NOMO-1 treated with dmso at 0.1 percent for 144 hours (cell line): ENCODE measurements around the gene SESTD1.
"Not testable (repeated sequence)": the region's sequence is repeated elsewhere in the genome, so short reads cannot be mapped to it uniquely, and the experiment has no call there.

Experiments
- DNase-seq: peaks from one replicate; lab custom pipeline; 2025; ENCODE audit not compliant: unreplicated experiment; lab: John Stamatoyannopoulos, UW

SESTD1 gene

DNA sequence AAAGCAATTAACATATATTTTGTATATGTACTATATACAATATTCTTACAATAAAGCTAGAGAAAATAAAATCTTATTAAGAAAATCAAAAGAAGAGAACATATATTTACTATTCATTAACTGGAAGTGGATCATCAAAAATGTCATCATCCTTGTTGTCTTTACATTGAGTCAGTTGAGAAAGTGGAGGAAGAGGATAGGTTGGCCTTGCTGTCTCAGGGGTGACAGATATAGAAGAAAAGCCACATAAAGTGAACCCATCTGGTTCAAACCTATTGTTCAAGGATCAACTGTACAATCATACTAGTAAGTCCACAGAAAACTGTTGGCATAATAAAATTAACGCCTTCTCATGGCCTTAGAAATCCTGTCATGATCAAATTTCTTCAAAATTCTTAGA is 26.6 kb downstream of the SESTD1 start:
- DNase-seq: no peak

DNA sequence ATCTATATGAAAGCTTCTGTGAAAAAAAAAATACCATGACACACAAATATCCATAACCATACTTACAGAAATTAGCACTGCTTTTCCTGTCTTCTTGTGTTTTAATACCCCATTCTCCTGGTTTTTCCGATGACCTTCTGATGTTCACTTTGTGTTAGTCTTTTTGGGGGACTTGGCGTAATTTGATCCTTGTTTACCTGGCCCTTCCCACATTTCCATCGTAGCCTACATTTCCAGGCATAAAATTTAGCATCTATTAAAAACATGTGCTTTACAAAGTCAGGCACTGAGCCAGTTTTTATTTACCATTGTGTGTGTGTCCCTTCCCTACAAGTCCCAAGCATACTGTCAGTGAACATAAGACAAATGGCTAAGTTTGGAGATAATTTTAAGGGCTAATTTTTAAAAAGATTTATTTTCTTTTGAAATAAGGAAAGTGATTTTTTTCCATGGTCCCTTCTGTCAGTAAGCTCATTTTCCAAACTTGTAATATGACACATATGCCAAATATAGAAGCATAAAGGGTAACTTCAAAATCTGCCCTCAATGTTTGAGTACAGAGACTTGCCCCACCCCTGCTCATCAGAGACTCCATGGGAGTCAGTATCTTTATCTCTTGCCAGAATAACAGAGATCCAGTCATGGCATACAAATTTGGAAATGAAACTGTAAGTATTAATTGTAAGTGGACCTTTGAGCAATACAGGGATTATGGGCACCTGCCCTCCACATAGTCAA is 27.3 kb downstream of the SESTD1 start:
- no peak for DNase-seq

DNA sequence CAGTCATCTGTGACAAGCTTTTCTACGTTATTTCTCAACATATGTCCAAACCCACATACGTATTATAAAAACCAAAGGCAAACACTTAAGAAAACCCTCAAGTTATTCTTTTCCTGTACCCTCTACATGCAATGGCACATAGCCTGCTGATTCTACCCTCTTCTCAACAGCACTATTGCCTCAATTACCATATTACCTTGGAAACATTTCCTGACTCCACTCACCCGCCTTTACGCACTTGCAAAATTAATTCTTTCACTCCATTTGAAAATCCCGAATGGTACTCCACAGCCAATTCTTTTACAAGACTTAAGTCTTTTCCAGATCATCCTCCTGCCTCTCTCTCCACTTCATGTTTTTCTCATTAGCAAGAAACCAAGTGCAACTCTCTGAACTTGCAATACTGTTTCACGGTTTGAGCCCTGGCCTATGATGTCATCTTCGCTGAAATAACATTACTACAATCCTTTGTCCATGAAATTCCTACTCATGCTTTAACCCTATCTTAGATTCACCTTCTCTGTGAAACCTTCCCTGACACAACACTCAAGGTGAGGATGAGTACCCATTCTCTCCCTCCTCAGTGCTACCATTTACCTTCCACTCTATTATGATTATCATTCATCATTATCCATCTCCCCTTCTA is 29.0 kb downstream of the SESTD1 start:
- DNase-seq: no peak

DNA sequence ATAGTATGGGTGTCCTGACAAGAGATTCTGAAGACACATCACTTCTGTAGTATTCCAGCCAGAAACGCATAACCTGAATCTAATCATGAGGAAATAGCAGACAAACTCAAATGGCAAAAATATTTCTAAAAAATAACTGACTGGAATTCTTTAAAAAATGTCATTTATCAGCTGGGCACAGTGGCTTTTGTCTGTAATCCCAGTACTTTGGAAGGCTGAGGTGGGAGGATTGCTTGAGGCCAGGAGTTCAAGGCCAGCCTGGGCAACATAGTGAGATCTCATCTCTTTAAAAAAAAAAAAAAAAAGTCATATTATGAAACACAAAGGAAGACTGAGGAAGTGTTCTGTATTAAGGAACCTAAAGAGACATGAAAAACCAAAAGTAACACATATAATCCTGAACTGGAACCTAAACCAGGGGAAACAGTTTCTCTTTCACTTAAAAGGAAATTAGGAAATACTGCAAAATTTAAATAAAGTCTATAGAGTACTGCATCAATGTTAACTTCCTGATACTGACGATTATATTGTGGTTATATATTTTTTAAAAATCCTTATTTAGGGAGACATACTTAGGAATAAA is 29.9 kb downstream of the SESTD1 start:
- peak; percentile 6 for DNase-seq

DNA sequence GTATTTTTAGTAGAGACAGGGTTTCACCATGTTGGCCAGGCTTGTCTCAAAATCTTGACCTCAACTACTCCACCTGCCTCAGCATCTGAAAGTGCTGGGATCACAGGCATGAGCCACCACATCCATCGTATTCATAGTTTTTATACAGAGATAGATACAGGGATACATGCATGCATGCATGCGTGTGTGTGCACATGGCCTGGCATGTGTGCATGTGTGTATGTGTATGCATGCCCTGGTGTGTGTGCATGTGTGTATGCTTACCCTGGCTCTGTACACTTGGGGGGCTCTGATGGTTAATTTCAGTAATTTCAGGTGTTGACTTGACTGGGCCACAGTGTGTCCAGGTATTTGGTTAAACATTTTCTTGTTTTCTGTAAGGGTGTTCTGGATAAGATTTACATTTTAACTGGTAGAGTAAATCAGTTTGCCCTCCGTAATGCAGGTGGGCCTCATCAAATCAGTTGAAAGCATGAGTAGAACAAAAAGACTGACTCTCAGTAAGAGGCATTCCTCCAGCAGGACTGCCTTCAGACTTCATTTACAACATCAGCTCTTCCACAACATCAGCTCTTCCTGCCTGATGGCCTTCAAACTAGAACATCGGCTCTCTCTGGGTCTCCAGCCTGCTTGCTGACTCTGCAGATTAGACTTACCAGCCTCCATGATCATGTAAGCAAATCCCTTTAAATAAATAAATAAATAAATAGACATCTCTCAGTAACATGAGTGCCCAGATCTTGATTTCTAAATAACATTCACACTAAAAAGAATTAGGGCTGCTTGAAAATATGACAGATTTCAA is 30.8 kb downstream of the SESTD1 start:
- DNase-seq: no peak

DNA sequence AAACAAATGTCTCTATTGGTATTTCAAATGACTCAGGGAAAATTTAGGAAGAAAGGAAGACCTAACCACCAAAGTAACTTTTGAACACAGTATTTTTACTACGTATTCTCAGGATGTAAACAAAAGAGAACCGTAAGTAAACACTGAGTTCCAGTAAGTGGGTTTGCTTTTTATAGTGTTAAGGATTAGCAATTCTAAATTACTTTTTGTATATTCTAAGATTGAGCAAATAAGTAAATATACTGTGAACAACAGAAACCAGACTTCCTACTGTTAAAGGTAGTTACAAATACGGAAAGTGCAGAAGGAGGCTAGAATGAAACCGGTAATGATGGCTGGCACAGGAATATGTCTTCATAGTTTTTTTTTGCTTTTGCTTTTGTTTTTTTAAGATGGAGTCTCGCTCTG is 31.5 kb downstream of the SESTD1 start:
- no peak for DNase-seq

DNA sequence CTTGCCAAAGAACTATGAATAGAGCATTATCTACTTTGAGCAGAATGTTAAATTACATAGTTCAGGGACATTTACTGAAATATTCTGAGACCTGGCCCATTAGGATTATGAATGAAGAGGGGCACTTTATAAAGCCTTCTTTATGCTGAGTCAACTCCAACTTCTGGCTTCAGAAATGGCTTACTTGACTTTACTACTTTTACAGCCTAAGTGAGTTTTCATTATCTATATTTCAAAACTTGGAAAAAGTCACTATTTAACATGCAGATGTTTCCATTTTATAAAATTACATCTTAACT is 37.7 kb downstream of the SESTD1 start:
- no peak for DNase-seq

DNA sequence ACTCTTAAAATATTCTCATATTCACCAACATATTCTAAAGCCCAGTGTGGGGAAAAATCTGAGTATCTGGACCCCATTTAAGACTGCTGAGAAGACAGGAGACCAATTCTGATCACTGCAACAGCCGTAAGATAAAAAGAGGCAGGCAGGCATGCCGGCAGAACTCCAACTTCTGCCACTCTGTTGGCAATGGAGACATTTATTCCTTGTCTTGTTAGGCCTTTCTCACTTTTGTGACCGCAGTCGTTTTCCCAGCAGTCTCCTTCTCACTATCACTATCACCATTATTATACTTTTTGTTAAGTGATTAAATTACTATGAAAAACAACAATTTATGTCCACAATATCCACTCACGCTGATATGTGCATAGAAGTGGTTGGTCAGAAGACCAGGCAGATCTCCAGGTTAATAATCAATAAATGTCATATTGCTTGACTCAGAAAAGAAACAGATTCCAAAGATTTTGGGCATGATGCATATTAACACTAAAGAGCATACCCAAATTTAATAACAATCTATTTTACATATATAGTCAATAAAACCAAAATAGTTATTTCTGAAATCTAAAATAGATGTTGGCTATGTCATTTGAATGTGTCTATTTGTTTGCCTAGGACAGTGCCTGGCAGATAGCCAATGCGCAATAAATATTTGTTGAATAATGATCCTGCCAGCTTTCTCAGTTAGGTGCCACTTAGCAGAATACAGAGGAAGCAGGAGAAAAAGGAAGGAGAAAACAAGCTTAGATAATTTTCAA is 38.2 kb downstream of the SESTD1 start:
- no peak for DNase-seq

DNA sequence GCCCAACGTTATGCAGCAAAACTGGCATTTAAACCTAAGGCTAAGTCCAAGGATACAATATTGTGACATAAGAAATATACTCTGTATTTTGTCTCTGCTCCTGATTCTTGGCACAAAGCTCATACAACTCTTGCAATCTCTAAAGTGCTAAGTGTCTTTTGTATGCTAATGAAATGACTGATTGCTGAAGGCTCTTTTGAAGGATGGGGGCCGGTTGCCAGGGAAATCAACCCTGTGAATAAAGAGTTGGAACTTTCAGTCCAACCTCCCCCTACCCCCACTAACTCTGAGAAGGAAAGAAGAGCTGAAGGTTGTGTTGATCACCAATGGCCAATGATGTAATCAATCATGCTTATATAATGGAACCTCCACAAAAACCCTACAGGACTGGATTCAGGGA is 40.3 kb downstream of the SESTD1 start:
- DNase-seq: no peak

DNA sequence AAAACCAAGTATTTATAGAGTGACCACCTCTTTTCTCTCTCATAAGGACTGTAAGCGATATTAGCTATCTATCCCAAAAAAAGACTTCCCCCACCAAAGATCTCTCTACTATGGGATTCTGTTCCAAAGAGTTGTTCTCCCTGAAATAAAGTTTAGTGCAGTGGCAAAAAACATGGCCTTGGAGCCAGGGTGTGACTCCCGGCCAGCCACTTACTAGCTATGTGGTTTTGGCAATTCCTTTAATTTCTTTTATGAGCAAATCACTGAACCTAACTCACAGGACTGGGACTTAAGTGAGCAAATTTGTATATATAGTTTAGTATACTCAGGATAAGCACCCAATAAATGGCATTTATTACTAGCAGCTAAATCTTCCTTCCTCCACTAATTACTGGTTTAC is 42.6 kb downstream of the SESTD1 start:
- no peak for DNase-seq

DNA sequence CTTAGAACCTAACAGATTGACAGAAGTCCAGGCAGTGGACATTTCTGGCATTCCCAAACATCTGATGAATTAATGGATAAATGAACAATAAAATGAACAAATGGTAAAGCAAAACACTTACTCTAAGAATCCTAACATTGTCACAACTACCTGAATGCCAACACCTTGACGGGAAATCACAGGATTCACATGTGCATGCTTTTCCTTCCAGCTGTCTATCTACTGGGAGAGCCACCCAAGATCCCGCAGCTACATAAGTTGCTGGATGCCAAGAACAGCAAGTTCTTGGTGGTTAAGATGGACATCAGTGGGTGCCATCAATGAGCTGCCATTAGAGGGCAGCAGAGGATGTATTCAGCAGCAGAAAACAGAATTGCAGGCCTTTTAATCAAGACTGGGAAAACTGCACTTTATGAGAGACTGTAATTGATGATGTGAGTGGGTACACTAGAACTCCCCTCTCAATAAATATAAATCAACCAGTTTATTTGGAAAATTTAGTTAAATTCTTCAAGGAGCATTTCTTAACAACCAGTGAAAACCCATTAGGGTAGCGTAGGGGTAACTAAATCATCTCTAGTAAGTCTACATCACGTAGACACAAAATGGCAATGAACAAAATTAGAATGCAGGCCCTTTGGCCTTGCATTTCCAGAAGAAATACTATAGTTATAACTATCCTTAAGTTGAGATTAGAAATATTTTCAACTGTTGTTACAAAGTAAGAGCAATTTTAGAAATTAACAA is 45.6 kb downstream of the SESTD1 start:
- DNase-seq: no peak

DNA sequence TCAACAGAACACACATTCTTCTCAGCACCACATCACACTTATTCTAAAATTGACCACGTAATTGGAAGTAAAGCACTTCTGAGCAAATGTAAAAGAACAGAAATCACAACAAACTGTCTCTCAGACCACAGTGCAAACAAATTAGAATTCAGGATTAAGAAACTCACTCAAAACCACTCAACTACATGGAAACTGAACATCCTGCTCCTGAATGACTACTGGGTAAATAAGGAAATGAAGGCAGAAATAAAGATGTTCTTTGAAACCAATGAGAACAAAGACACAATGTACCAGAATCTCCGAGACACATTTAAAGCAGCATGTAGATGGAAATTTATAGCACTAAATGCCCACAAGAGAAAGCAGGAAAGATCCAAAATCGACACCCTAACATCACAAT is 50.0 kb downstream of the SESTD1 start:
- not testable (repeated sequence) for DNase-seq

DNA sequence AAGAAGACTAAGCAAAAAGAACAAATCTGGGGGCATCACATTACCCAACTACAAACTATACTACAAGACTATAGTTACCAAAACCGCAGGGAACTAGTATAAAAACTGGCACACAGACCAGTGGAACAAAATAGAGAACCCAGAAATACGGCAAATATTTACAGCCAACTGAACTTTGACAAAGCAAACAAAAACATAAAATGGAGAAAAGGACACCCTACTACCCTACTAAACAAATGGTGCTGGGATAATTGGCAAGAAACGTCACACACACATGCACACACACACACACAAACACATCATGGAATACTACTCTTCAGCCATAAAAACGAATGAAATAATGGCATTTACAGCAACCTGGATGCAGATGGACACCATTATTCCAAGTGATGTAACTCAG is 53.3 kb downstream of the SESTD1 start:
- DNase-seq: no peak

DNA sequence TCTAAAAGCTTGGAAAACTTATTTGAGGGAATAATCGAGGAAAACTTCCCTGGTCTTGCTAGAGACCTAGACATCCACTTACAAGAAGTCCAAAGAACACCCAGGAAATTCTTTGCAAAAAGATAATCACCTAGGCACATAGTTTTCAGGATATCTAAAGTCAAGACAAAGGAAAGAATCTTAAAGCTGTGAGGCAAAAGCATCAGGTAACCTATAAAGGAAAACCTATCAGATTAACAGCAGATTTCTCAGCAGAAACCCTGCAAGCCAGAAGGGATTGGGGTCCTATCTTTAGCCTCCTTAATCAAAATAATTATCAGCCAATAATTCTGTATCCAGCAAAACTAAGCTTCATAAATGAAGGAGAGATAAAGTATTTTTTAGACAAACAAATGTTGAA is 56.4 kb downstream of the SESTD1 start:
- DNase-seq: not testable (repeated sequence)

DNA sequence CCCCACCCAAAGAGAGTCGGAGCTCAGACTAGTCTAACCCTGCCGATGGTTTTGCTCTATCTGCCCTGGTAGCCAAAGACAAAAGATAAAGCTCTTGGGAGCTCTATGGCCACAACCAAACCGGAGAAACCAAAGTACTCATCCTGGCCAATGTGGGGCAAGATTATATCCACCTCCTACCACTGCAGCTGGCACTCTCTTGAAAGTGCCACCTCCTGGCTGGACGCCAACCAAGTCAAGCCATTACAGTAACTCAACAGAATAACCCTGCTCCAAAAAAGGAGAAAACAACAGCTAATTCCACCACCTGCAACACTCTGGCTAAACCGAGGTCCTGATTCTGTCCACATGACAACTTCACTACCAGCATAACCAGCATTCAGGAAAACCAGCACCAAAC is 57.6 kb downstream of the SESTD1 start:
- DNase-seq: no peak

DNA sequence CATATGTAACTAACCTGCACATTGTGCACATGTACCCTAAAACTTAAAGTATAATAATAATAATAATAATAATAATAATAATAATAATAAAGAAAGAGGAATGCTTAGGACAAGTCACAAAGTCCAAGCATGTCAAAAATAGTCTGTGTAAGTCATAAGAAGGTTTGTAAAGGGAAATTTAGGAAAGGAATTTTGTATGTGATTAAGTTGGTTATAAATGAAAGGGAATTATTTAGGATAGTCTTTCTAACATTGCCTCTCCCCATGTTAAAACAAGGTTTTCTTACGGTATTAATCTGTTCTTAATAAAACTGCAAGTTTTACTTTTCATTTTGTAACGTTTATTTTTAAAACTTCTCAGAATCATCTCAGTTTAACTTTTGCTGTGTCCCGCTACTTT is 62.8 kb downstream of the SESTD1 start:
- DNase-seq: no peak

DNA sequence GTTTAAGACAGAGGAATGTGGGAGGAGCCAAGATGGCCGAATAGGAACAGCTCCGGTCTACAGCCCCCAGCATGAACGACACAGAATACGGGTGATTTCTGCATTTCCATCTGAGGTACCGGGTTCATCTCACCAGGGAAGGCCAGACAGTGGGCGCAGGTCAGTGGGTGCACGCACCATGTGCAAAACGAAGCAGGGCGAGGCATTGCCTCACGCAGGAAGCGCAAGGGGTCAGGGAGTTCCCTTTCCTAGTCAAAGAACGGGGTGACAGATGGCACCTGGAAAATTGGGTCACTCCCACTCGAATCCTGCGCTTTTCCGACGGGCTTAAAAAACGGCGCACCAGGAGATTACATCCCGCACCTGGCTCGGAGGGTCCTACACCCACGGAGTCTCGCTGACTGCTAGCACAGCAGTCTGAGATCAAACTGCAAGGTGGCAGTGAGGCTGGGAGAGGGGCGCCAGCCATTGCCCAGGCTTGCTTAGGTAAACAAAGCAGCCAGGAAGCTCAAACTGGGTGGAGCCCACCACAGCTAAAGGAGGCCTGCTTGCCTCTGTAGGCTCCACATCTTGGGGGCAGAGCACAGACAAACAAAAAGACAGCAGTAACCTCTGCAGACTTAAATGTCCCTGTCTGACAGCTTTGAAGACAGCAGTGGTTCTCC is 68.6 kb downstream of the SESTD1 start:
- not testable (repeated sequence) for DNase-seq

DNA sequence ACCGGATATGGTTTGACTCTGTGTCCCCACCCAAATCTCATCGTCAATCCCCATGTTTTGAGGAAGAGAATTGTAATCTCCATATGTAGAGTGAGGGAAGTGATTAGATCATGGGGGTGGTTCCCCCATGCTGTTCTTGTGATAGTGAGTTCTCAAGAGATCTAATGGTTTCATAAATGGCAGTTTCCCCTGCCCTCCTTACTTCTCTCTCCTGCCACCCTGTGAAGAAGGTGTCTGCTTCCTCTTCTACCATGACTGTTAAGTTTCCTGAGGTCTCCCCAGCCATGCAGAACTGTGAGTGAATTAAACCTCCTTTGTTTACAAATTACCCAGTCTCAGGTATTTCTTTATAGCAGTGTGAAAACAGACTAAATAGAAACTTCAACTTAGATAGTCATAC is 69.5 kb downstream of the SESTD1 start:
- DNase-seq: no peak

DNA sequence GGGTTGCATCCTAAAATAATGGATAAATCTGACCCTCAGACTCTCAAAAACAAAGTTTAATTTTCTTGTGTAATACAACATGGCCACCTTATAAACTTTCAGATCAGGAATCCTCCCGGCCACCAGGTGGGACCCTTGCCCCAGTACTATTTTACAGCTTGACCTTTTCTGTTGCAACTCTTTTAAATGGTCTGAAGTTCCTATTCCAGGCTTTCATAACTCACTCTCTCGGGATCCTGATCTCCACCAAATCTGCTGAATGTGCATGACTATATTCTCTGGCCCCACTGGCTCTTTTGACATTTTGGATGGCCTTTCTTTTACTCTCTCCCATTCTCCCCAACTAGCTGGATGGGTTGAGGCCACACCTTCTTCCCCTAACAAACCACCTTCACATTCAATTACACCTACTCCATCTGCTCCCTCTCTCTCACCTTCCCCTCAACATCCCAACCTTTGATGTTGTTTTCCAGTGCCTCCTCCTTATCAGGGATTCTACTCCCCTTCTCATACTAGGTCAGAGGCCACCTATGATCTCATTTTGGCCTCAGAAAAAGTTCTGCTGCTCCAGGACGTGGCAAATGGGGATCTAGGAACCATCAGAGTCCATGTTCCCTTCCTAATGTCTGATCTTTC is 70.8 kb downstream of the SESTD1 start:
- no peak for DNase-seq
